Fibroblast of pulmonary artery (primary cell): ENCODE data around the gene APOBEC3G.
A peak's percentile ranks its signal among the peaks of the same experiment; 100 is the strongest.

Source experiments
- DNase-seq: peaks from one replicate; pipeline ENCODE4 v3.0.0-alpha.2; 2010; ENCODE audit warnings: low read depth
- H3K4me3 ChIP-seq: replicated peaks from 2 replicates; pipeline ENCODE4 v1.5.1; 2011; ENCODE audit warnings: low read depth, mild to moderate bottlenecking, control low read depth, low read length, moderate library complexity
- CTCF ChIP-seq: IDR thresholded peaks from 2 replicates; pipeline ENCODE4 v1.5.1; 2011; ENCODE audit warnings: mild to moderate bottlenecking, control low read depth, low read length, inconsistent platforms; ENCODE audit errors: missing control alignments

The APOBEC3G gene

DNA sequence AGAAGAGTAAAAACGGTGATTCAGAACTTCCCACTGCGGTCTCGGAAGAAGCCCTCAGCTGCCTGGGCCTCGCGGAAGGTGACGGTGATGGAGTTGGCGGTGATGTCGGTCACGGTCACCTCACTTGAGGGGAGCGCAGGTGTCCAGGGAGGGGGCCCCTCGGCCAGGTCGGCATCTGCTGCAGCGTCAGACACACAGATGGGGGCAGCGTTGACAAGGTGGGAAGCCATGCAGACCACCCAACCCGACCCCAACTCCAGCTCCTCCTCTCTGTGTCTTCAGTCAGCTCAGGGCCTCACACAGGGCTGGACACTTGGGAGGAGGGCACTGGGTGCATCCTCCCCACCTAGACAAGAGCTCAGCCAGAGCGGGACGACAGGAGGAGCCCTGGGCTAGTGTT lies 56.8 kb downstream of the APOBEC3G start:
- no peak overlapping the region for H3K4me3 ChIP-seq
- no peak for DNase-seq
- no peak for TF ChIP-seq CTCF

DNA sequence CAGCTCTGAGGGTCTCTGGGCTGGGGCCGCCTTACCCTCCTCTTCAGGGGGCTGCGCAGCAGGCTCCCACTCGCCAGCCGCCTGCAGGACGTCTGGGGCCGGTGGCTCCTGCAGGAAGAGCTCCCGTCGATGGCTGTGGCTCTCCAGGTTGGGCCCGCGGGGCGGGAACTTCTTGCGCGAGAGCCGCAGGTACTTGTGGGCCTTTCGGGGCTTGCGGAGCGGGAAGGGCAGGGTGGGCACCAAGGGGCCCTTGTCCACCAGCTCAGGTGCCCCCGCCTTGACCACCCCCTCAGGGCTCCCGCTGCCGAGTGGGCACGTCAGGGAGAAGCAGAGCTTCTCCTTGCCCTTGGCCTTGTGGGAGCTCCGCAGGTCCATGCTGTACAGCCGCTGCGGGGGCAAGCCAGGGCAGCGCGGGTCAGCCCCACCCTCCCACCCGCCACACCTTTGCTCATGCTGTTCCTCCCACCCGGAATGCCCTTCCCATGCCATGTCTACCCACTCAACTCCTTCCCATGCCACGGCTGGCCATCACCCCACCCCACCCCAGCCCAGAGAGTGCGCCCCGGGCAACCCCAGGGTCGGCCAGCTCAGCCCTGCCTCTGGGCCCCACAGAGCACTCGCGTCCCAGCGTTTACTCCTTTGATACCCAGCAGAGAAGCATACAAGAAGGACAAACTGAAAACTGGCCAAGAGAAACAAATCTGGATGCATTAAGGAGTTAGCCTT lies 57.5 kb downstream of the APOBEC3G start:
- no peak for DNase-seq

DNA sequence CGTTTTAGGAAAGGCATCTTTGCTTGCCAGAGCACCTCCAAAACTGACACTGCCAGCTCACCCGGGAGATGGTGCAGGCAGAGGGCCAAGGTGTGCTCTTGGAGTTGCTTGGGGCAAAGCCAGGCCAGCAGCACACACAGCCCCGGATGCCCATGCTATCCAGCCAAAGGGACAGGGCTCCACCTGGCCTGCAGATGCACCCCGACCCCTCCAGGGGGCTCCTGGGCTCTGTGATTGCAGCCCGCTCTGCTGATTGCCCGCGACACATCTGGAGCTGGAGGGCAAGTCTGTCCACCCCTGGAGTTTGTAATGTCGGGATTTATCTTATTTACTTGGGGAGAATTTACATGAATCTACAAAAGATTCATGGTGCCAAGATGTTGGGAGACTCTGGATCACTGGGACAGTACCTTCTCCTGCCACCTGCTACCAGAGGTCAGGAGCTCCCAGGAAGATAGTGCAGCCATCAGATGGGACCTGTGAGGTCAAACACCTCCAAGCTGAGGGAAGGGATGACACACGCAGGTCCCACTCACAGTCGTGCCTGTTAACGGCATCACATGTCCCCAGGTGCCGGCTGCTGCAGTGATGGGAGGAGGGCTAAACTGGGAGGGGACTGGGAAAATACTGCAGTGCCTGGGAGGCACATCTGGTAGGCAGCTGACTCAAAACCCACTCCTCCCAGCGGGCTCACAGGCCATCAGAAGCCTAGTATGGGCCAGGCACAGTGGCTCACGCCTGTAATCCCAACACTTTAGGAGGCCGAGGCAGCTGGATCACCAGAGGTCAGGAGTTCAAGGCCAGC lies 58.2 kb downstream of the APOBEC3G start:
- peak; percentile 39 for DNase-seq

More for the DNA sequence above, 57.5 kb downstream of the APOBEC3G start:
- TF ChIP-seq CTCF, result no peak
- no peak overlapping the region for H3K4me3 ChIP-seq

DNA sequence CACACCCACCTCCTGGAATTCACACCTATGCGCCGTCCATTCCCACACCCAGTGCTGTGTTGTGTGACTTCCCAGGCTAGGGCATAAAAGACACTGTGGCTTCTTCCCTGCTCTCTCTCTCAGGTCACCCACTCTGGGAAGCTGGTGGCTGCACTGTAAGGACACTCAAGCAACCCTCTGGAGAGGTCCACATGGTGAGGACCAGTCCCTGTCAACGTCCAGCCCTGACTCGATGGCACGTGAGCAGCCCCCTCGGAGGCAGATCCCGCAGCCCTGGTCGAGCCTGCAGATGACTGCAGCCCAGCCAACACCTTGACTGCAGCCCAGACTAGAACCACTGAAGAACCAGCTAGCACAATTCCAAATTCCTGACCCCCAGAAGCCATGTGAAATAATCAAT lies 59.2 kb downstream of the APOBEC3G start:
- no peak for TF ChIP-seq CTCF
- no peak for DNase-seq
- H3K4me3 ChIP-seq, result no peak overlapping the region

More for the DNA sequence above, 58.2 kb downstream of the APOBEC3G start:
- no peak overlapping the region for H3K4me3 ChIP-seq
- TF ChIP-seq CTCF, result peak; percentile 58
